ENCODE data around the gene SLIT3.

SLIT3 gene

DNA sequence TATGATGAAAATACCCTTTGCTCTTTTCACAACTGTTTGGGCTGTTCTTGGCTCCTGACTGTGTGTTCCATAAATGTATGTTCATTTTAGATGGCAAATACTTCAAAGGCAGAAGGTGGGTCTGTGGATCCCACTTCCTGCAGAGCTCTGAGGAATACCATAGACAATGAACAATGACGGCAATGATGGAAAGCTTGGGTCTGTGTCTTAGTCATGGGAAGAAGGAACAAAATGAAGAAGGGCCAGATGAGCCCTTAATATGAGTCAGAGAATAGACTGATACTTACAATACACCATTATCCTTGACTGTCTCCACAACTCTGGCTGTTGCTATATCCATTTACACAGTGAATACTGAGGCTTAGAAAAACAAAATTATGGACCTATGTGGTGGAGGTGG is 126.0 kb downstream of the SLIT3 start:
- no peak for DNase-seq (ENCODE audit: low read depth)

DNA sequence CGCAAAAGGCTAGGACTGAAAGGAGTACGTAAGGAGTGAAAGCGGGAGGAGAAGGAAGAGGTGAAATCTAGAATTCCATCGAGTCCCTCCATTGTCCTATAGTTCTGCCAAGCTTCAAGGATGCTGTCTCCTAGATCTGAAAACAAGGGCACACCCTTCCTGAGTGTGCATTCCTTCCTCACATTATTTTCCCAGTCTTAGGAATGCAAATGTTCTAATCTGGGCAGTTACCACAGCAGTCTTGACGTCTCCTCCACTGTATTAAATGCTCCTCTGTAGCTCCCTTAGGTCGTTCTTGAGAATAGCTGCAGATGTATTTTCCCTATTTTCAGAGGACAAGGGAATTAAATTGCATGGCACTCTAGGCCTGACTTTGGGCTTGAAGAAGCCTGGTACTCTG is 127.6 kb downstream of the SLIT3 start:
- no peak for DNase-seq (ENCODE audit: low read depth)

DNA sequence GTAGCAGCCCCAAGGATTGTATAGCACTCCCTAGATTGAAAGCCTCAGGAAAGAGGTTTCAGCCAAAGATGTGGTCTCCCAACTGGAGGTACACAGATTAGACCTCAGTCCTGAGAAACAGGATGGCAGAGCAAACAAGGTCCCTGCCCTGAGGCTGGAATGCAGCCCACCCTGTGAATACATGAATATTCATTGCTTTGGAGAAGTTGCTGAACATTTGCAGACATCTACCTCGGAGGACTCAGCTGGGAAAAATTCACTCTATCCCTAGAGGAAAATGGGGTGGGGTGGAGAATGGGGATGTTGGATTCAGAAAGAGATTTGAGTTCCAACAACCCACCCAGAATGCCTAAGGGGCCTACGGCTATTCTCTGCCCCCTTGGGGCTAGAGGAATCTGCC is 129.4 kb downstream of the SLIT3 start:
- no peak for DNase-seq (ENCODE audit: low read depth)

DNA sequence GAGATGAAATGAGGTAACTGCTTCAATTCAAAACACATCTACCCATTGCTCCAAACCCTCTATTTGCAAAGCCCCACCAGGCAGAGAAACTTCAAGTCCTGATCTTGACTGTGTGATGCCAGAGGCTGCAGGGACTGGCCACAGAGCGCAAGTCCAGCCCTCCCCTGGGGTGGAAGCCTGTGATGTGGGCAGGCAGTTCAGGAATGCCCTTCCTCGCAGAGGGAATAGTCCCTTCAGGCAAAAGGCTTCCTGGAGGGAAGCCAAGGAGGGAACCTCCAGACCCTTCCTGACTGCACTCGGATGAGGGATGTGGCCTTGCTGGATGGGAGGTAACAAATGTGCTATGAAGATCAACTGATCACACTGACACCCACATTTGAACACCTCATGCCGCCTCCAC is 131.2 kb downstream of the SLIT3 start:
- no peak for DNase-seq (ENCODE audit: low read depth)

DNA sequence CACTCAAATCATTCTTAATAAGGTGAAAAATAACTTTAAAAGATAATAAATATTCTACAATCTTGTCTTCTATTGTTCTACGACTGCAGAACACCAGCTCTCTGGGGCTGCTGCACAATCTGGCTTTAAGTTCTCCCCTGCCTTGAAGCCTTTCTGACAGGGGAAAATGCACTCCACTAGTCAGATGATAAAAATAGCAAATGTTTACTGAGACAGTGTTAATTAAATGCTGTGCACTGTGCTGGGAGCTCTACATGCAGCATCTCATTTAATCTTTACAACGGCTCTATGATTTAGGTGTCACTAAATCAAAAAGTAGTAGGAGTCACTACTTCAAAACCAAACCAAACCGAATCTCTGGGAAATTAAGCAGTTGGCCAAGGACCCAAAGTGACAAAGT is 132.7 kb downstream of the SLIT3 start:
- no peak for DNase-seq (ENCODE audit: low read depth)

DNA sequence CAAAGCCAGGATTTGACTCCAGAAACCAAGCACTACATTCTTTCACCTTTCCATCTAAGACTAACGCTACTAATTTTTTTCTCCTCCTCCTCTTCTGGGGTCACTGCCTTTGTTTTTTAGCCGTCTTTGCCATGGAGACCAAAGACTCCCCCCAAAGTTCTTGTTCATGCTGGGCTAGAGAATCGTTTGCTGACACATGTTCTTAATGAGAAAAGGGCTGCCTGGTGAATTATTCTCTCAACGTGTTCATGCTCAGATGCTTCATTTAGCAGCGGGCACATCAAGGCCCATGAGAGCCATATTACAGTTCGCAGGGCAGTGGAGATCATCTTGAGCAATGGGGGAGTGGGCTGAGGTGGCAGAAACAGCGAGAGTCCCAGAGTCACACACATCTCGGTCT is 134.9 kb downstream of the SLIT3 start:
- DNase-seq (ENCODE audit: low read depth), result no peak

DNA sequence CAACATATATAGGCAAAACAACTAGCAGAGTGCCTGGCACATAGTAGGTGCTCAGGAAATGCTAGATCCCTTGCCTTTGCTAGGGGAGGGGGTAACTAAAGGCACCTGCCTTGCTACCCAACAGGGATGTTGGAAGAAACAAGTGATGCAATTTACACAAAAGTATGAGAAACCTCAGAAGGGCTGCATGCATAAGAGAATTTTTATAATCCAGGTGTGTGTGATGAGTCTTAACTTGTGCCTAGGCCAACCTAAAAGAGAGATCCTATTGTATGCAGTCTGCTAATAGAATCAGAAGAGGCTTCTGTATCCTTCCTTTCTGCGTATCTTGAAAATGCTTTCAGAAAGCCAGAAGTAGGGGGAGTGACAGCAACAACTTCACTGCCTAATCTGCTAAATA is 135.9 kb downstream of the SLIT3 start:
- no peak for DNase-seq (ENCODE audit: low read depth)

DNA sequence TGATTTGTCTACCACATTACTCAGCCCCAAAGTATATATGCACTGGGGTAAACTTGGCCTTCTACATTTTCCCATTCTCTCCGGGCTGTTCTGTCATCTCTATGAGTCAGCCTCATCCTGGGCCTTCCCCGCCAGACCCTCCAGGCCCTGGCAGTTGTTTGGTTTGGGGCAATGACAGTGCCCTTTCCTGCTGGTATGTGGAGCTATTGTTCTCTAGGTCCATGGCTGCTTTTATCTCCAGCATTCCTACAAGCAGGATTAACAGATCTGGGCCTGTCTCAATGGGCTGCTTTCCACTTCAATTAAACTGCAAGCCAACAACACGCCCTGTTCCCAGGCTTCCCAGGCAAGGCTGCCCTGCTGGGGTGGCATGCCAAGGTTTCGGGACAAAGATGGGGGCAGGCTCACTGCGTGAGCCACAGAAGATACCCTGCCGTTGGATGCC is 136.4 kb downstream of the SLIT3 start:
- DNase-seq (ENCODE audit: low read depth), result no peak

DNA sequence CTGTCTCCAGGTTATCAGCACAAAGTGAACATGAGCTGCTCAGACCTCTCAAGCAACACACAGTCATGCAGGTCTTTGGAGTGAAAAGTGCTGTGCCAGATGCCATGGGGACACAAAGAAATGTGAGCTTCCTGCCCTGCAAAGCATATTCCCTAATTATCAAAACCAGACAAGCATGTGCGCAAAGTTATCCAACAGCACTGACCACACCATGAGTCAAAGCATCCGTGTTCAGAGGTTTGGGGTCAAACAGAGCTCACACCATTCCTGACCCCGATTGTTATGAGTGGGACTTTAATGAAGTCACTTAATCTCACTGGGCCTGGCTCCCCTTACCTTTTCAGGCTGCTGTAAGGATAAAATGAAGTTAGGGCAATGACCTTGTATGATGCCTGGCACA is 138.5 kb downstream of the SLIT3 start:
- no peak for DNase-seq (ENCODE audit: low read depth)

DNA sequence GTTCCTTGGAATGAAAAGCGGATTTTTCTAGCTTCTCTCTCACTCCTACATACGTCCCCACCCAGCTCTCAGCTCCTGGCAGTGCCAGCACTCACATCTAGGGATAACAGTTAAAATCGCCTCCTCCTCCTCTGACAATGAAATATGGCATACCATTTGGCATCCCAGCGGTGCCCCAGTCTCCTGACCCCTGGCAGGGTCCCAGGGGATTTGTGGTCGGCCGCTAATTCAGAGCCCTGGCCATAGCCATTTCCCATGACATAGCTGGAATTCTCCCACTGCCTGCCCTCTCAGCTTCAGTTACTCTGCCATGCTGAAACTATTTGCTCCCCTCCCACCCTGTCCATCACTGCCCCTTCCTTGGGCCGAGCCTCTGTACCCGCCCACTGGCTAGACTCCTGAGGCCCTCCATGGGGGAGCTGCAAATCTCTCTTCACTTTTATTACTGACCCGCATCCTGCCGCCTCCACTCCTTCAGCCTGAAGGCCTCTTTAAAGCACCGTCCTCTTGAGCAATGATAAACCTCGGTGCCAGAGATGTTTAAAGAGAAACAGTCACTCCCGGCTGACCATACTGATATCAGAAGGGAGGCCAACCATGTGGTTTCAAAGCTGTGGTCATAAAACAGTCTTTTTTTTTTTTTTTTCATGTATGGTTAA is 139.8 kb downstream of the SLIT3 start:
- DNase-seq (ENCODE audit: low read depth), result no peak

DNA sequence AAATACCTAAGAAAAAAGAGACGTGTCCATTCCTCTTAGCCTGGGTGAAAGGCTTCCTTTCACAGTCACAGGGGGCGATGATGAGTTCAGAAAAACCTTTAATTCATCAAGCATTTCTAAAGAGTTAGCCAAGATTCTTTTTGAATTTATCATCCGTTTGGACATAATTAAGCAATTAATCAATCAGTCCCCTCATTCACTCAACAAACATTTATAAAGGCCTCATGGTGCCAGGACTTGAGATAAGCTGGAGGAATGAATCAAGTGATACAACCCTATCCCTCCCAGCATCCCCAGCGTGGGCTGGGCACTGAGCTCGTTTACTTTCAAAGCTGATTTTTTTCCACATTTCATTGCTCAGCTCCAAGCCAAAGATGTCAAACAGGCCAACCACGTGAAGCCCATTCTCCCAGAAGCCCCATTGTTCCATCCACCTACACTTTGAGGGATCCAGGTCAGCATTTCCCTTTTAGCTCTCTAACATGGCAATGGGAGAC is 140.5 kb downstream of the SLIT3 start:
- DNase-seq (ENCODE audit: low read depth), result no peak

DNA sequence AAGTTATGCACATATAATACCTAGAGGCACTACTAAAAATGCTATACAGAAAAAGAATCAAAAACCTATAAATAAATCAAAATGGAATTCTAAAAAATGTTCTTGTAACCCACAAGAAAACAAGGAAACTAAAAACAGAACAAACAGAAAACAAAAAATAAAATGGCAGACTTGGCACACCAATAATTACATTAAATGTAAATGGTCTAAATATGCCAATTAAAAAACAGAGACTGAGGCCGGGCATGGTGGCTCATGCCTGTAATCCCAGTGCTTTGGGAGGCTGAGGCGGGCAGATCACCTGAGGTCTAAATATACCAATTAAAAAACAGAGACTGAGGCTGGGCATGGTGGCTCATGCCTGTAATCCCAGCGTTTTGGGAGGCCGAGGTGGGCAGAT is 142.2 kb downstream of the SLIT3 start:
- DNase-seq (ENCODE audit: low read depth), result no peak

DNA sequence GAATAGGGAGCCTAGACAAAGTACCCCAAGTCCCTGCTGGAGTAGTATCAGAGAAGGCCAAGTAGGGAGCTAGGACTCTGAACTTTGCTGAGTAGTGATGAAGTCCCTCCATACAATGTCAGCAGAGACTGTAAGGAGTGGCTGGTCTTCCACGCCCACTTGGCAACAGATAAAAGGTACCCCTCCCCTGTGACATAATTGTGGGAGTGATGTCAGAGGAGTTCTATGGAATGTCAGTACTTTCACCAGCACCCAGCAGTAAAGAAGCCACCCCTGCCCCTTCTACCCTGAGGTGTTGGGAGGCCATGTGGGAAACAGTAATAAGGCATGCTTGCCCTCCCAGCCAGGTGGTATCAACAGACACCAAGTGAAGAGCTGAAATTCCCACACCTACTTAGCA is 143.9 kb downstream of the SLIT3 start:
- DNase-seq (ENCODE audit: low read depth), result no peak

DNA sequence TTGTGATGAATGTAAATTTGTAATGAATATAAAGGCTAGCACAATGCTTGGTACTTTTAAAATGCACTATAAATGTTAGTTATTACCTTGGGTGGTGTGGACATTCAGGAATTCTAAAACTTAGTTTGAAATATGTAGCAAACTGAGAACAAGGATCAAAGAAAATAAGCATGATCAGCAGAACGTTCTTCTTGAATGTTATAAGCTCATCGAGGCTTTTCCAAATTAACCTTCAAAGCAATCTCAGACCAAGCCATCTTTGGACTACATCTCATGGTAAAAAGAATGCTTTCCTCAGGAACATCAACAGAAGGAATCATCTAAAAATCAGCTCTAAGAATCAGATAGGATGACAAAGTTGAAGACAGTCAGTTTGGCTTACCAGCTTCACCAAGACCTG is 146.3 kb downstream of the SLIT3 start:
- DNase-seq (ENCODE audit: low read depth), result no peak

DNA sequence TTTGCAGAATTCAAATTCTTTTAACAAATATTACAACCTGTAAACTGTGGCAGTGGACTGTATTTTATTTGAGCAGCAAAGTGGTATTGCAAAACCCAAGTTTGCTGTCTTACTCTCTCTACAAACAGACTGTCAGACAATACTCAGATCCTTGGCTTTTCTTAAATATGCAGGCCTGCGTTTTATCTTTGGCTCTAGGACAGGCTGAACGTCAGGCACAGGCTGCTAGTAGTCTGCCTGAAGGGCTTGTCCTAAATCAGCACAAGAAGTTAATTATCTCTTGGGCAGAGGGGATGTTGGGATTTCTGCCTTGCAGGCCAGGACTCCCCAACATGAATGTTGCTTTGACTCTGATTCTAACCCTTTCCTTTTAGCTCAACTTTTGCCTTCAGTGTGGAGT is 147.5 kb downstream of the SLIT3 start:
- DNase-seq (ENCODE audit: low read depth), result no peak

DNA sequence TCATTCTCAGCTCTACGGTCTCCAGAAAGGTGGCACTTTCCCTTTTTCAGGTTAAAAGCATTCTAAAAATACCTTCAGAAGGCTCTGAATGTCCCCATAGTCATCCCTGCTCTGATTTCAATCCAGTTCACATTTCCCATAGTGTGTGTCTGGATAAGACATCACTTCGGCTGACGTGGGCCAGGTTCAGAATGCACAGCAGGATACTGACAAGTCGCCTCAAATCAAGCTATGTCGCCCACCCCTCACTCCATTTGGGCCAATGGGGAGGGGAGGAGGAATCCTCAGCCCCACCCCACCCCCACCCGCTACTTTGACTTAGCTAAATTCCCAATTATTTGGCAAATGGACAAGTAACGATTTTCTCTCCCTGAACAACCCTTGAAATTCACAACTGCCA is 148.0 kb downstream of the SLIT3 start:
- DNase-seq (ENCODE audit: low read depth), result no peak

DNA sequence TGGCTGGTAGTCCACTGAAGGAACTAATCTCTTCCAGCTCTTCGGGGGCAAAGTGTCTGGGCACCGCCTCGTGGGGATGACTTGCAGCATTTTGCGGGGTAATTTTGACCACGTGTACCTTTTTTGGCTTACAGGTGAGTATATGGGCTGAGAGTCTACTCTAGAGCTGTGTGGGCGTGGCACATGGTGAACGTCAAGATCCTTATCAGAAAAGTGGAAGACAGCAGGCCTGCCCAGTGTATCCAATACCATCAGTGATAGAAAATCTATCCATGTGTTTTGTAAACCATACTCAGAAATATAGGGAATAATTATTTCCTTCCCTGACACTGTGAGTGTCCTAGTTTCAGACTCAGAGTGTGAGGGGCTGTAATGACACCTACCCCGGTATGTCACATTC is 148.5 kb downstream of the SLIT3 start:
- DNase-seq (ENCODE audit: low read depth), result no peak

DNA sequence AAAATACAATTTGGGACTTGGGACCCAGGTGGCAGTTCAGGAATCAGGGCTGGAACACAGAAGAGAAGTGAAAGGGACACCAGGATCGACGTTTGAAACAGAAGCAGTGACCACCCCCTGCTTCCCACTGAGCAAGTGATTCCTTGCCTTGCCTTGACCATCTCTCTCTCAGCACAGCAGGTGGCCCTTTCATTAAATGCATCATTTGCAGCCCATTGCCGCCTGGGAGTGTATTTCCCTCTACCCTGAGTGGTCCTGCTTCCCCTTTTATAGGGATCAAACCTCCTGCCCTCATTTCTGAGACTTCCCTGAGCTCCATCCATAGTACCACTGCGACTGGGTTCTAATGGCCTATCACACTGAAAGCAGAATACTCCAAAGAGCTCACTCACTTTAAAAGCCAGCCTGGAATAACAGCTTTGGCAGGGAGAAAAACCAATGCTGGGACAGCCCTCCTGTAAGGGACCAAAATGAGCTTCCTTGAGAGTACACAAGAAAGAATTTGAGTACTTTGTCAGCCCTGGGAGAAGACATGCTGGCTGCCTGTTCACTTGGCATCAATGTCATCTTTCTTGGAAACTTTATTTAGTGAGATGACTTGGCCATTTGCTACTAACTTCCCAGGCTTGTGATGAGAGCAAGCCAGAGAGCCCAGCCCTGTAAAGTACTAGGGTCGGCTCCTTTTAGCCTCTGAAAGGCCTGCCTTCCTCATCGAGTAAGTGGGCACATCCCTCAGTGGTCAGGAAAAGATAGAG is 149.7 kb downstream of the SLIT3 start:
- DNase-seq (ENCODE audit: low read depth), result no peak

DNA sequence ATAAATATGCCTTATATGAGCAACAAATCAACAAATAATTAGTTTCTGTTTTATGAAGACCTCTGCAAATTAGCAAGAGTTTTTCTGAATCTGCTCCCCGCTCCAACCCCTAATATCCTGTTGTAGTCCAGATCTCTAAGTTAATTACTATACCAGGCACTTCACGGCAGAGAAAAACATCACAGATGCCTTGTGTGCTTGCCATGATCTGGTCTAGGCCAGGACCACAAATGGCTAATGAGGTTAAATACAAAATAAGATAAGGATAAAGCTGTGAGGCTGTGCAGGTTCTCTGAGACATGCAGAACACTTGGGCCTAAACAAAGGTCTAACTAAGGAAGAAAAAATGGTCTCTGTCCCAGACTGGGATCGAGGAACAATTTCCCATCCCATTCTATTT is 150.8 kb downstream of the SLIT3 start:
- no peak for DNase-seq (ENCODE audit: low read depth)

DNA sequence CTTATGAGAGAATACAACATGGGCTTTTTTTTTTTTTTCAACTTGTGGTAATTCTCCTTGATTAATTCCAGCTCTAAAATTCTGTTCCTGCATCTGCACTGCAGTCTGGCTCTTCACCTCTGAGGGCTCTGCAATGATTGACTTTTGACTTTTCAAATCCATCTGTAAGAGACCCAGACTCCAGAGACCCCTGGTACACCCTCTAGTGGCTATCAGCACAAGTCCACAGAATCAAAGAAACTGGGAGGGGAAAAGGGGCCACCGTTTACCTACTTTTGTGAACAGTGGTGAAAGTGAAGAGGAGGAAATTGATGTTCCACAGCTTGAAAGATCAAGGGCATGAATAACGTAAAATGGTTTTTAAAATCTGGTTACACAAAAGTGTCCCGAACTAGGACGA is 151.6 kb downstream of the SLIT3 start:
- DNase-seq (ENCODE audit: low read depth), result no peak

DNA sequence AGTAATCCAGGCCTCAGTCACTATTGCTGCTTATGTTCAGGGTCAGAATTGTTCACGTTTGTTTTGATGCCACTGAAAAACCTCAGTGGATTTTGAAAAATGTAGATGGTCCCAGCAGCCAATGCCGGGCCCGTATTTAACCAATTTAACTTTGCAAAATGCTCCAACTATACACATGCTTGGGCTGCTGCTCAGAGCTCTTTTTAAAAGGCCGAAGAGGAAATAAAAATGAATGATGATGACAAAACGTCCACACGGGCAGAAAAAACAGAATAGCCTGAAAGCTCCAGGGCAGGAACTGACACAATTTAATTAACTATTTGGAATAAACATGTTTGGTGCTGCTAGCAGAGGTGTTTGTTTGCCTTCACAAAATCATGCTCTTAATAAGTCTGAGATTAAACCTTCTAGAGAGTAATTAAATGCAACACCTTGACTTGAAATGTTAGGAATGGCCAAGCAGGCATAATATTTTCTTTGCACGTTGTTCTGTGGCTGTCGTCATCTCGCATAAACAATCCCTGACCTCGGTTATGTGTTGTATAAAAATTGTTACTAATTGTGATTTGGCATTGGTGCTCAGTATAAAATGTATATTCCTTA is 152.7 kb downstream of the SLIT3 start:
- no peak for DNase-seq (ENCODE audit: low read depth)

DNA sequence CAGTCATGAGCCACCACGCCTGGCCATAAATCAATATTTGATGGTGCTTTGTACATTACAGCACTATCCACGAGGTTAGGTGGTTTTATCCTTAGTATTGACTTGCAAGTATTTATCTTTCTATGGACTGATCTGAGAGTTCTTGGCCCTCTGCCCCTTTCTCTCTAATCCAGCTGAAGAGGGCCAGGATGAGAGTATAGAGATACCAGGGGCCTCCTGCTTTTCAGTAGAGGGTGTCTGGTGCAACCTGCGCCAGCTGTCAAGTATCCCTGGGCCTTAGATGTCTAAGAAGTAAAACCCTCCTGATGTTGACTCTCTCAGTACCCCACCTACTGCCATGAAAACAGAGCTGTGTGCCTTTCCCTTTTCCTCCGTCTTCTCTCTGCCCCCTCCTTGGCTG is 153.4 kb downstream of the SLIT3 start:
- DNase-seq (ENCODE audit: low read depth), result no peak

DNA sequence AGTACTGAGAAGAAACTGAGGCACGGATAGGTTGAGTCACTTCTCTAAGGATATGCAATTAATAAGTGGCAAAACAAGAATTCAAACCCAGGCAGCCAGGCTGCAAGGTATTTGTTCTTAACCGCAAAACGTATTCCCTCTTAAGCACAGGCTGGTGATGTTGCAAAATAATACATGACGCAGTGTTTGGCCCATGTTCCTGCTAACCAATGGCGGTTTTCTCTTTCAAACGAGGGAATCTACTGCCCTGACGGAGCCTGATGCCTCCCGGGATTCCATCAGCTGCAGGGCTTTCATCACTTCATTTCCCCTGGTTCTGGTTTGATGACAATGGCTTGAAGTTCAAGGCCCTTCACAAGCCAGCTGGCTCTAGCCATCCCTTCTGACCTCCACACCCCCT is 154.8 kb downstream of the SLIT3 start:
- DNase-seq (ENCODE audit: low read depth), result no peak
